Pancreas (tissue), 10 donors: ENCODE results near the gene S100PBP. TPM values are rescaled to one million over a fixed set of nuclear protein-coding genes. Genes with fewer than 3 reads are reported as not detected.

Experiments
- ATAC-seq, 4 donors: fragments of 200-7000 bp; cut with Tn5 transposase; one replicate each; pipeline versions ENCODE4 v1.8.0 to v1.9.1; 2020; ENCODE audit warnings: mild to moderate bottlenecking in 4 of 4, moderate library complexity in 4 of 4
- DNase-seq, 6 donors: peaks; one replicate each; pipeline ENCODE4 v3.0.0-alpha.2; 2020
- FAIRE-seq: peaks from 2 replicates; lab custom pipeline; 2012; peaks lifted over from hg19 to GRCh38; lab: Jason Lieb, UNC
- H3K27ac ChIP-seq, 4 donors: fragments of 200-600 bp; sonication (generic); 1 replicate in 3 of 4; 2 replicates in 1 of 4; pipeline versions ENCODE4 v1.5.0 to v1.8.0; 2020
- H3K27me3 ChIP-seq, 4 donors: fragments of 200-600 bp; one replicate each; pipeline ENCODE4 v1.8.0; 2021
- H3K36me3 ChIP-seq, 3 donors: fragments of 200-600 bp; sonication (generic) in 1 of 3; one replicate each; pipeline versions ENCODE4 v1.5.0 to v1.8.0; 2020 to 2021
- H3K4me1 ChIP-seq, 3 donors: fragments of 200-600 bp; one replicate each; pipeline ENCODE4 v1.8.0; 2021
- H3K4me3 ChIP-seq, 4 donors: fragments of 200-600 bp; sonication (generic) in 2 of 4; one replicate each; pipeline versions ENCODE4 v1.5.0 to v1.8.0; 2020 to 2021
- H3K9me3 ChIP-seq, 4 donors: fragments of 200-600 bp; one replicate each; pipeline ENCODE4 v1.8.0; 2021
- CTCF ChIP-seq, 4 donors: fragments of 200-600 bp; sonication (generic) in 3 of 4; IDR thresholded peaks; one replicate each; pipeline versions ENCODE4 v1.5.0 to v1.8.0; 2021; ENCODE audit warnings: antibody characterized with exemption in 4 of 4
- WGBS, 2 donors: extraction: QIAGEN DNeasy Blood & Tissue Kit; methylation state at CpG; one replicate each; pipeline ENCODE4 v1.1.7; 2013; 5-methylcytosine and 5-hydroxymethylcytosine counted together
- intact Hi-C, 3 donors: fragments of 100-400 bp; cut with DNase I; formaldehyde crosslinking; loops; one replicate each; pipeline versions ENCODE4 v1.11.1 to v1.14.2; 2022
- polyA plus RNA-seq, 2 donors: library from polyadenylated mRNA; stranded (reverse); fragments of 200-250 nt; gene quantifications; one replicate each; pipeline ENCODE4 v1.2.3, GENCODE V29; 2013
- total RNA-seq, 6 donors: library from RNA; stranded (reverse); fragmentation: NEBNext Ultra II Directional in 4 of 6; extraction: Animal tissue kit (Norgen Biotek cat#: 25700) in 4 of 6; gene quantifications; one replicate each; pipeline versions ENCODE4 v1.2.1 to v1.2.4, GENCODE V29; 2021 to 2023
- donor health status: healthy with polysubstance abuse.
- donor health status: DM: no; HTN: no; CAD: no; lungs with moderate emphysema.
- donor health status: DM: no; HTN: no; CAD: no.
- donor health status: control.
- donor health status: control.
- donor health status: Bipolar disorder and iron deficiency.
- donor health status: DM: yes; HTN: yes; CAD: no.
- donor health status: DM: no; HTN: no; CAD: no.
- donor health status: DM: no; HTN: no; CAD: no.
- donor health status: DM: yes; HTN: yes; CAD: no.

Gene S100PBP
- total and polyA plus RNA-seq, 8 donors: 7.6 to 20.2 (median 11.8) TPM

GRCh38 chr1:32863881-32864245 is 46.4 kb downstream of the S100PBP start:
- H3K9me3 ChIP-seq: no peaks in the 10 kb centered on the region
- DNase-seq: no peak
- no peaks in the 10 kb centered on the region for H3K36me3 ChIP-seq
- FAIRE-seq: no peak
- 95 to 100% methylated on average over 1 of the region's 1 CpG for WGBS, 2 donors
- H3K4me1 ChIP-seq: no peaks in the 10 kb centered on the region
- intact Hi-C loops: loop anchor here in 1 of 3 donors (10.0 kb wide), 1 partner anchor 89 kb away; no protein-coding TSS in a partner anchor
- H3K27me3 ChIP-seq: no peaks in the 10 kb centered on the region
- H3K4me3 ChIP-seq: no peak overlapping the region
- H3K27ac ChIP-seq: no peak overlapping the region
- ATAC-seq: no peak
- TF ChIP-seq CTCF (IDR thresholded peaks at IDR 0.05): no peak

GRCh38 chr1:32864375-32865019 is 47.0 kb downstream of the S100PBP start:
- TF ChIP-seq CTCF (IDR thresholded peaks at IDR 0.05): no peak
- FAIRE-seq (no peak), DNase-seq (no peak), ATAC-seq (no peak)
- H3K4me3 ChIP-seq: no peak overlapping the region
- no peak overlapping the region for H3K27ac ChIP-seq
- no peaks in the 10 kb centered on the region for H3K4me1 ChIP-seq
- intact Hi-C loops: loop anchor here in 1 of 3 donors (10.0 kb wide), 1 partner anchor 90 kb away; no protein-coding TSS in a partner anchor
- no peaks in the 10 kb centered on the region for H3K27me3 ChIP-seq
- no peaks in the 10 kb centered on the region for H3K36me3 ChIP-seq
- WGBS, 2 donors: 93 to 95% methylated on average over 8 of the region's 8 CpGs
- H3K9me3 ChIP-seq: no peaks in the 10 kb centered on the region

- ATAC-seq: no peak
- TF ChIP-seq CTCF (IDR thresholded peaks at IDR 0.05): no peak
- no peaks in the 10 kb centered on the region for H3K27me3 ChIP-seq
- 56 to 62% methylated on average over 3 of the region's 3 CpGs for WGBS, 2 donors
- H3K4me3 ChIP-seq: no peak overlapping the region
- no peak overlapping the region for H3K27ac ChIP-seq
- no peaks in the 10 kb centered on the region for H3K36me3 ChIP-seq
- no peak for FAIRE-seq
- DNase-seq: no peak
- intact Hi-C loops: loop anchor here in 1 of 3 donors (10.0 kb wide), 1 partner anchor 91 kb away; no protein-coding TSS in a partner anchor
- no peaks in the 10 kb centered on the region for H3K9me3 ChIP-seq
- no peaks in the 10 kb centered on the region for H3K4me1 ChIP-seq
These were observed 48.4 kb downstream of the S100PBP start for GRCh38 chr1:32865639-32866405.

- 89 to 95% methylated on average over 5 of the region's 5 CpGs for WGBS, 2 donors
- FAIRE-seq (no peak), DNase-seq (no peak), ATAC-seq (no peak)
- intact Hi-C loops: loop anchor here in 1 of 3 donors (10.0 kb wide), 1 partner anchor 92 kb away; no protein-coding TSS in a partner anchor
- H3K4me1 ChIP-seq: no peaks in the 10 kb centered on the region
- H3K4me3 ChIP-seq: no peak overlapping the region
- TF ChIP-seq CTCF (IDR thresholded peaks at IDR 0.05): no peak
- no peak overlapping the region for H3K27ac ChIP-seq
- H3K27me3 ChIP-seq: no peaks in the 10 kb centered on the region
- H3K9me3 ChIP-seq: no peaks in the 10 kb centered on the region
- no peaks in the 10 kb centered on the region for H3K36me3 ChIP-seq
These were observed 49.7 kb downstream of the S100PBP start for GRCh38 chr1:32867151-32867550.
